Stimulated activated CD4-positive, alpha-beta T cell treated with anti-CD3 and anti-CD28 coated beads, Interleukin-12 subunit alpha, Interleukin-12 subunit beta, amount 100 ng/mL, for 24 hours (primary cell): ENCODE data around the gene MYH11.
"Not testable (repeated sequence)": the region's sequence is repeated elsewhere in the genome, so short reads cannot be mapped to it uniquely, and the experiment has no call there.

Source experiments
- DNase-seq, 2 experiments: peaks; one replicate each; pipeline ENCODE4 v3.0.0-alpha.2; 2020; ENCODE audit warnings: low read depth in 2 of 2

The MYH11 gene

GRCh38 chr16:15810411-15810810 lies 46.4 kb downstream of the MYH11 start:
- DNase-seq, result no peak

DNA sequence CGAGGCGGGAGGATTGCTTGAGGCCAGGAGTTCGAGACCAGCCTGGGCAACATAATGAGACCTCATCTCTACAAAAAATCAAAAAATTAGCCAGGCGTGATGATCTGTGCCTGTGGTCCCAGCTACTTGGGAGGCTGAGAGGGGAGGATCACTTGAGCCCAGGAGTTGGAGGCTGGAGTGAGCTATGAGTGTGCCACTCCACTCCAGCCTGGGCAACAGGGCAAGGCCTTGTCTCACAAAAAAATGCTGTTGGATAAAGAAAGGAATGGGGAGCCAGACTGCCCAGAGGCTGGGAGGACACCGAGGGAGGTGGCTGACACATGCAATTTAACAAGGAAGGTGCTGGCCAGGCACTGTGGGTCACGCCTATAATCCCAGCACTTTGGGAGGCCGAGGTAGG lies 47.5 kb downstream of the MYH11 start:
- not testable (repeated sequence) for DNase-seq

DNA sequence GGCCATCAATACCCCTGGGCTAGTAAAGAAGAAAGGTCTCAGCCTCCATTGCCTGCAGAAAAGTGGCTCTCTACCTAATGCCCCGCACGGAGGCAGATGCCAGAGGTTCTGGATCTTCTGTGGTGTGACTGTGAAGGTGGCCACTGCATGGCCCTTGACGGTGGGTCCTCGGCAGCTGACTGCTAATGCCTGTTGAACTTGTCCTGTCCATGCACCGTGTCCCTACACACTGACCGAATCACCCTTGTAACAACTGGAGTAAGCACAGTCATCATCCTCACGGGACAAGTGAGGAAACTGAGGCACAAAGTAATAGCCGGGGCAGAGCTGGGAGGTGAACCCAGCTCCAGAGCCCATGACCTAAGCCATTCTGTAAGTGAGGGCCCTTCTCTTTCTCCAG lies 48.8 kb downstream of the MYH11 start:
- DNase-seq, result no peak

- no peak for DNase-seq
These were observed 49.2 kb downstream of the MYH11 start for GRCh38 chr16:15807603-15808009.

DNA sequence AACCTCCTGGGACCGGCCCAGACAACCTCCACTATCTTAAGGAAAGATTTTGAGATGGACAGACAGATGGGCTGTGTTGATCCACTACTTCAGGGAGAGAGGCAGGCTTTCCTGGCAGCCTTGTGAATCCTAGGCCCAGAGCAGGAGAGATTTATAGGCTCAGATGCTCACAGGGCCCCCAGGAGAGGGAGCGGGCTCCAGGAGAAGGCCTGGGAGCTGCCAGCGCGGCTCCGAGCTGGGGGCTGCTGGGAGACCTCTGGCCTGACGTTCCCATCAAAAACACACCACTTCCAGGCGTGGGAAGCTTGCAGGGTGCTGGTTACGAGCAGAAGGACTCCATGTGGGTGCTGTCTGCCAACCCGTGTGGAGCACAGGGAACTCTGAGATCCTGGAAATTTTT lies 53.2 kb downstream of the MYH11 start:
- DNase-seq, result no peak

DNA sequence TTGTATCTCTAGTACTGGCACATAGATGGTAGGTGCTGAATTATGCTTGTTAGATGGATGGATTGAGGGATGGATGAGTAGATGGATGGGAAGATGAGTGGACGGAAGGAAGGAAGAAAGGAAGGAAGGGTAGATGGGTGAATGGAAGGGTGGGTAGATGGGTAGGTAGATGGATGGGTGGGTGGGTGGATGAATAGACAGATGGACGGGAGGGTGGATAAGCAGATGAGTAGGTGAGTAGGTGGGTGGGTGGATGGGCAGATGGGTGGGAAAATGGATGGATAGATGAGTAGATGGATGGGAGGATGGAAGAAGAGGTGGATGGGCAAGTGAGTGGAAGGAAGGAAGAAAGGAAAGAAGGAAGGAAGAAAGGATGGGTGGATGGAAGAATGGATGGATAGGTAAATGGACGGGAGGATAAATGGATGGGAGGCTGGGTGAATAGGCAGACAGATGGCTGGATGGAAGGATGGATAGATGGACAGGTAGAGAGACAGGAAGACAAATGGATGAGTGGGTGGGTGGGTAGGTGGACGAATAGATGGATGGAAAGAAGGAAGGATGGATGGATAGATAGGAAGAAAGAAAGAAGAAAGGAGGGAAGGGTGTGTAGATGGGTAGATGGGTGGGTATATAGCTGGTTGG lies 56.9 kb downstream of the MYH11 start:
- no peak for DNase-seq

- DNase-seq, result no peak
These were observed 58.2 kb downstream of the MYH11 start for GRCh38 chr16:15798671-15799070.

GRCh38 chr16:15796885-15797284 lies 59.9 kb downstream of the MYH11 start:
- DNase-seq, result no peak

DNA sequence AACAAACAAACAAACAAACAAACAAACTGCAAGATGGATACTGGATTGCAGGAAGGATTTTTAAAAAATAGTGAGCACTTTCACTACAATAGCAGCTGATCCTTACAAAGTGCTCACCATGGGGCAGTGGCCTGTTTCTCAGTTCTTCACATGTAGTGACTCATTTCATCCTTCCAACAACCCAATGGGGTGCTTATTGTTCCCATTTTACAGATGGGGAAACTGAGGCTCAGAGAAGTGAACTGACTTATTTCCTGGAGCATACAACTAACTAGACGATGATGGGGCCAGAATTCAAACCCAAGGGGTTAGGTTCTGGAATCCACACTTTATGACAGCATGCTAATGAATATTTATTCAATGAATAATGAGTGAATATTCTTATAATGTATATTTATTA lies 61.2 kb downstream of the MYH11 start:
- no peak for DNase-seq

- DNase-seq, result no peak
These were observed 64.3 kb downstream of the MYH11 start for GRCh38 chr16:15792563-15792971.

DNA sequence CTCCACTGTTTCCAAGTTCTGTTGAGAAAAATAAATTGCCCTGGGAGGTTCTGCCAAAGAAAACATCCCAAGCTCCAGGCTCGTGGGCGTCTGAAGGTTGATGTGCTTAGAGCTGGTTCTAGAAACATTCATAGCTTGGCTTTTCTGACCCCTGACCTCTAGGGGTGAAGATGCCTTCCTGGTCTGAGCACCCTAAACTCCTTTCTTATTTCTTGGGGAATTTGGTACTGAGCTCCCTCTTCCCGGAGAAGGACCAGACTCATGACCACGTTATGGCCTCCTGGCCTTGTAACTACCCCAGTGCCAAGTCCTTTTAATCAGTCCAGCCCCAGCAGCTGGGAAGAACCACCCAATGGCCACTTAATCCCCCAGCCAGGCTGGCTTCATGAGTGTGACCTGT lies 66.4 kb downstream of the MYH11 start:
- DNase-seq, result no peak

DNA sequence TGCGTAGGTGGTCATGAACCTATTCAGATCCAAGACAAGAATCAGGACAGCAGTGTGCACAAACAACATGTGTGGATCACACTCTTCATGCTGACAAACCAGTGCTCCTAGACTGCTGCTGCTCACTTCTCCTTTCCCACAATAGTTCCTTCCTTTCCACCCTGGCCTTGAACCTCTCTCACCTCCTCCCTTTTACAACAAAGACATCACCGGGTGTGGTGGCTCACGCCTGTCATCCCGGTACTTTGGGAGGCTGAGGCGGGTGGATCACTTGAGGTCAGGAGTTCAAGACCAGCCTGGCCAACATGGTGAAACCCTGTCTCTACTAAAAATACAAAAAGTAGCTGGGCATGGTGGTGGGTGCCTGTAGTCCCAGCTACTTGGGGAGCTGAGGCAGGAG lies 67.0 kb downstream of the MYH11 start:
- DNase-seq, result not testable (repeated sequence)

GRCh38 chr16:15788846-15789239 lies 68.0 kb downstream of the MYH11 start:
- DNase-seq, result no peak

GRCh38 chr16:15786501-15786900 lies 70.3 kb downstream of the MYH11 start:
- DNase-seq, result no peak

- DNase-seq, result no peak
These were observed 71.3 kb downstream of the MYH11 start for GRCh38 chr16:15785386-15786059.

- DNase-seq, result no peak
These were observed 72.8 kb downstream of the MYH11 start for GRCh38 chr16:15783985-15784384.

DNA sequence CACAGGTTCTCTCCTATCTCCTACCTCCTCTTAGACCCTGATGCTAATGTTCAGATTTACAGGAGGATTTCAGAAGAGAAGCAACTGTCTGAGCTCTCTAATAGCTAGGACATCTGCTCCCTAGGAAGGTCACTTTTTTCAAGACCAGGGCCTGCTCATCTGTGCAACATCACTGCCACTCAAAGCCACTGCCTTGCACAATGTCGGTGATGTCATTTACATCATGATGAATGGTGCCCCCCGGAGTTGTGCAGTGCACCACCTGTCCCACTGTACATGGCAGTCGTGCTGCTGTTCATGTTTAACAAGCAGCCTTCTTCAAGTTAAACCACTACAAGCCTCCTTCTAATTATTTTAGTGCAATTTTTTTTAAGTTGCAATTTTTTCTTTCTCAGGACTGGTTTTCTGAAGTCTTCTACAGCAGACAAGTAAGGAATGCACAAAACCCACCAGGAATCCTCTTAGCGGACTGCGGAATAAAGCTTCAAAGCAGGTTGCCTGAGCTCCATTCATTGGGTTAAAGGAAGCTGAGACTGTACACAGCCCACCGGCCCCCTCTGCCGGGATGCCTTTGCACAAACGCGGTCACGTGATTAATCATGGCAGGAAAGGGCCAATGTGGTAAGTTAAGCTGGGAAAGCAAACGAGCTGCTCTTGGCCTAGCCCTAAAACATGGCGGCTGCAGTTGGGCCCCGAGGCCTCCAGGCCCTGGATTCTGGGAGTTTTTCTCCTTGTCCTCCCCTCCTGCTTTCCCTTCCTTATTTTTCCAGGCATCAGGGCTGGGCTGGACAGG lies 74.1 kb downstream of the MYH11 start:
- DNase-seq, result no peak

GRCh38 chr16:15781650-15782049 lies 75.2 kb downstream of the MYH11 start:
- no peak for DNase-seq

GRCh38 chr16:15780805-15781204 lies 76.0 kb downstream of the MYH11 start:
- no peak for DNase-seq

DNA sequence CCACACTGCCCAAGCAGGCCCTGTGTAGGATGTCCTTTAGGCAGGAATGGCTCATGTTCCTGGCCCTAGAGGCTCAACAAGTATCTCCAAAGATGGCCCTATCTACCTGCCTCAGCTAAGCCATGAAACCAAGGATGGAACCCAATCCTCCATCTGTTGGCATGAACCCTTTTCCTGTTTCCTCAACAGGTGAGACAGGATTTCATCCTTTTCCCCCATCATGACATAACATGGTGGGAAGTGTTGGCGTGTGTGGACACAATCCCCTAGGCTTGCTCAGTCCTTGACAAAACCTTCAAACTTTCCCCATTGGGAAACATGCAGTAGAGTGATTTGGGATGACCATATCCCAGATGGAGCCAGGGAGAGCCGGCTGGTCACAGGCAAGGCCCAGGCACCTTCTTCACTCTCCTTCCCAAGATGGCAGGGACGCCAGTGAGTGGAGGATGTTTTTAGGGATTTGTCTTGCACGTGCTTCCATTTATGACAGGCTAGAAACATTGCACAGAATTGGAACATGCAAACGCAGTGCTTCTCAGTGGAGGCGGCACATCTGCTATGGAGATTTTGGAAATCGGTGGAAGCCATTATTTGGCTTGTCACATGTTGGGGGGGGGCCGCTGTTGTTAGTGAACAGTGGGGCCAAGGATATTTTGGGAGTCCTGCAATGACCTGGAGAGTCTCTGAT lies 77.0 kb downstream of the MYH11 start:
- no peak for DNase-seq

DNA sequence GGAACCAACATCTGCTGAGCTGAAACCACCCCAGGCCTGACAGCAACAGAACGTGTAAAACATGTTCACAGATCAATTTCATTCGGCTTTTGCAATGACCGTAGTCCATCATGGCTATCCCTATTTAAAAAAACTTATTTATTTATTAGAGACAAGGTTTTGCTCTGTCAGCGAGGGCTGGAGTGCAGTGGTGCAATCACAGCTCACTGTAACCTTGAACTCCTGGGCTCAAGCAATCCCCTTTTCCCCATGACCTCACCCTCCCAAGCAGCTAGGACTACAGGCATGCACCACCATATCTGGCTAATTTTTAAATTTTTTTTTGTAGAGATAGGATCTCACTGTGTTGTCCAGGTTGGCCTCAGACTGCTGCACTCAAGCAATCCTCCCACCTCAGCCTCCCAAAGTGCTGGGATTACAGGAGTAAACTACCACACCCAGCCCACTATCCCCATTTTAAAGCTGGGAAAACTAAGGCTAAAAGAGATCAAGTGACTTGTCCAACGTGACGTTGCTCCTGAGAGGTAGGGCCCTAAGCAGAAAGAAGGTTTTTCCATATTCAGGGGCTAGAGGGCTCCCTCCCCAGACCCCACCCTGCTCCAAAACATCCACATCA lies 77.7 kb downstream of the MYH11 start:
- DNase-seq, result no peak

GRCh38 chr16:15778204-15778743 lies 78.6 kb downstream of the MYH11 start:
- DNase-seq, result no peak
